WTC11 (cell line): Measurements from ENCODE around the gene CDC42EP2. TPM values are rescaled to one million over a fixed set of nuclear protein-coding genes. Genes with fewer than 3 reads are reported as not detected.

Experiments
- ATAC-seq: fragments of 200-7000 bp; cut with Tn5 transposase; 2 replicates; pipeline ENCODE4 v1.10.0; 2021; ENCODE audit warnings: mild to moderate bottlenecking, moderate library complexity
- CTCF ChIA-PET: fragments of 300-600 bp; sonication (Branson Sonifier 250); formaldehyde crosslinking; loops from one replicate; lab custom pipeline; 2021; ENCODE audit warnings: antibody characterized with exemption; lab: Charles Lee
- POLR2A ChIA-PET: fragments of 350-600 bp; sonication (Branson Sonifier 250); formaldehyde crosslinking; loops from one replicate; lab custom pipeline; 2021; ENCODE audit warnings: antibody characterized with exemption; lab: Charles Lee
- DNase-seq: peaks from one replicate; pipeline ENCODE4 v3.0.0; 2021; ENCODE audit warnings: low spot score
- H3K27ac Mint-ChIP-seq: 2 replicates; pipeline ENCODE4 v1.8.0; 2021; ENCODE audit warnings: mixed read lengths
- H3K27me3 Mint-ChIP-seq: 2 replicates; pipeline ENCODE4 v1.8.0; 2021; ENCODE audit warnings: low read depth, mild to moderate bottlenecking, moderate library complexity, mixed read lengths
- H3K36me3 Mint-ChIP-seq: 2 replicates; pipeline ENCODE4 v1.8.0; 2021; ENCODE audit warnings: mixed read lengths
- H3K4me1 Mint-ChIP-seq: 2 replicates; pipeline ENCODE4 v1.8.0; 2022; ENCODE audit warnings: mixed read lengths
- H3K4me3 Mint-ChIP-seq: 2 replicates; pipeline ENCODE4 v1.8.0; 2021; ENCODE audit warnings: mild to moderate bottlenecking, moderate library complexity, mixed read lengths
- H3K9me3 Mint-ChIP-seq: 2 replicates; pipeline ENCODE4 v1.8.0; 2021; ENCODE audit warnings: mixed read lengths
- CREB1 ChIP-seq: sonication (generic); formaldehyde crosslinking; IDR thresholded peaks from 2 replicates; pipeline ENCODE4 v1.8.0; 2023; ENCODE audit warnings: mild to moderate bottlenecking, missing genetic modification reagents
- FOXJ3 ChIP-seq: sonication (generic); formaldehyde crosslinking; IDR thresholded peaks from 2 replicates; pipeline ENCODE4 v1.9.0; 2021; ENCODE audit warnings: missing genetic modification reagents, mild to moderate bottlenecking, borderline replicate concordance
- GRHL2 ChIP-seq: fragments of 250-450 bp; sonication (Bioruptor Pico); IDR thresholded peaks from 2 replicates; pipeline ENCODE4 v1.8.0; 2022; ENCODE audit warnings: mild to moderate bottlenecking, moderate library complexity; ENCODE audit not compliant: insufficient replicate concordance, severe bottlenecking
- IRF2 ChIP-seq: sonication (generic); formaldehyde crosslinking; IDR thresholded peaks from 2 replicates; pipeline ENCODE4 v1.8.0; 2022; ENCODE audit warnings: low read depth, missing genetic modification reagents, borderline replicate concordance
- NR1H2 ChIP-seq: sonication (generic); formaldehyde crosslinking; IDR thresholded peaks from 2 replicates; pipeline ENCODE4 v1.9.0; 2021; ENCODE audit warnings: mild to moderate bottlenecking, moderate library complexity, missing genetic modification reagents
- SMAD3 ChIP-seq: sonication (generic); formaldehyde crosslinking; IDR thresholded peaks from 2 replicates; pipeline ENCODE4 v1.8.0; 2022; ENCODE audit warnings: missing genetic modification reagents, mild to moderate bottlenecking, borderline replicate concordance
- ZNF219 ChIP-seq: sonication (generic); formaldehyde crosslinking; IDR thresholded peaks from 2 replicates; pipeline ENCODE4 v1.8.0; 2023; ENCODE audit warnings: missing genetic modification reagents, mild to moderate bottlenecking, borderline replicate concordance
- total RNA-seq: library from RNA; stranded (reverse); gene quantifications from 3 replicates; pipeline ENCODE4 v1.2.3, GENCODE V29; 2021
- TF ChIP-seq, protein P1 (sequence below): fragments of 200-600 bp; IDR thresholded peaks from 2 replicates; pipeline ENCODE4 v1.8.0; 2022; ENCODE audit warnings: antibody characterized with exemption
- TF ChIP-seq, protein P2 (sequence below): sonication (generic); formaldehyde crosslinking; IDR thresholded peaks from 2 replicates; pipeline ENCODE4 v1.8.1; 2023; ENCODE audit warnings: mild to moderate bottlenecking, missing genetic modification reagents, moderate library complexity
- TF ChIP-seq, protein P3 (sequence below): sonication (generic); formaldehyde crosslinking; IDR thresholded peaks from 2 replicates; pipeline ENCODE4 v1.8.1; 2022; ENCODE audit warnings: missing genetic modification reagents, borderline replicate concordance
- TF ChIP-seq, protein P4 (sequence below): sonication (generic); formaldehyde crosslinking; IDR thresholded peaks from 2 replicates; pipeline ENCODE4 v1.8.0; 2022; ENCODE audit warnings: mild to moderate bottlenecking, missing genetic modification reagents
- TF ChIP-seq, protein P5 (sequence below): sonication (generic); formaldehyde crosslinking; IDR thresholded peaks from 2 replicates; pipeline ENCODE4 v1.8.1; 2022; ENCODE audit warnings: low read depth, missing genetic modification reagents, borderline replicate concordance
- TF ChIP-seq, protein P6 (sequence below): sonication (generic); formaldehyde crosslinking; IDR thresholded peaks from 2 replicates; pipeline ENCODE4 v1.8.1; 2022; ENCODE audit warnings: low read depth, mild to moderate bottlenecking, moderate library complexity, missing genetic modification reagents, borderline replicate concordance
- TF ChIP-seq, protein P7 (sequence below): sonication (generic); formaldehyde crosslinking; IDR thresholded peaks from 2 replicates; pipeline ENCODE4 v1.8.0; 2022; ENCODE audit warnings: mild to moderate bottlenecking, missing genetic modification reagents

CDC42EP2 gene
- total RNA-seq, 1 experiment from 2014 or later: 11.0 TPM

DNA sequence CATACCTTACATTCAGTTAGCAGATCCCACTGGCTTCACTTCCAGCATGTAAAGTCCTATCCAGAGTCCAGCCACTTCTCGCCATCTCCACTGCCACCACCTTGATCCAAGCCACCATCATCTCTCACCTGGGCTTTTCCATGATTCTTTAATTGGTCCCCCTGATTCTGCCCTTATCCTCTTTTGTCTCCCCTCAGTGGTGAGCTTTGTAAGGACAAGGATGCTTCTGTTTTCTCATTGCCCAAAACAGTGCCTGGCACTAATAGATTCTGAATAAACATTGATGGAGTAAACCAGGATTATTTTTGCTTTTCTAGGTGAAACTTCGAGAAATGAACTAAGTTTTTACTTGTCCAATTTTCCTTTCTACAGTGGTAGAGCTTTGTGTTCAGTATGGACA, 48.5 kb upstream of the CDC42EP2 start:
- POLR2A ChIA-PET: no interaction called here
- Mint-ChIP-seq H3K27me3 (peaks cover 1% of the 10 kb centered on the region), H3K4me3 (no peak overlapping the region), H3K4me1 (peaks cover 14% of the 10 kb centered on the region), H3K9me3 (no peaks in the 10 kb centered on the region), H3K27ac (no peak overlapping the region; the same call in 1 of the 2 replicates), H3K36me3 (peaks cover 48% of the 10 kb centered on the region)
- ATAC-seq (no peak), DNase-seq (peak; percentile 25)
- CTCF ChIA-PET: interaction anchor here (0.6 to 6.4 kb wide), 29 partner anchors 9 to 378 kb away, joined by 3 to 51 read pairs (median 4); partner anchors contain the start of genes DPF2, TM7SF2 and ZNHIT2
- TF ChIP-seq, protein P1, sequence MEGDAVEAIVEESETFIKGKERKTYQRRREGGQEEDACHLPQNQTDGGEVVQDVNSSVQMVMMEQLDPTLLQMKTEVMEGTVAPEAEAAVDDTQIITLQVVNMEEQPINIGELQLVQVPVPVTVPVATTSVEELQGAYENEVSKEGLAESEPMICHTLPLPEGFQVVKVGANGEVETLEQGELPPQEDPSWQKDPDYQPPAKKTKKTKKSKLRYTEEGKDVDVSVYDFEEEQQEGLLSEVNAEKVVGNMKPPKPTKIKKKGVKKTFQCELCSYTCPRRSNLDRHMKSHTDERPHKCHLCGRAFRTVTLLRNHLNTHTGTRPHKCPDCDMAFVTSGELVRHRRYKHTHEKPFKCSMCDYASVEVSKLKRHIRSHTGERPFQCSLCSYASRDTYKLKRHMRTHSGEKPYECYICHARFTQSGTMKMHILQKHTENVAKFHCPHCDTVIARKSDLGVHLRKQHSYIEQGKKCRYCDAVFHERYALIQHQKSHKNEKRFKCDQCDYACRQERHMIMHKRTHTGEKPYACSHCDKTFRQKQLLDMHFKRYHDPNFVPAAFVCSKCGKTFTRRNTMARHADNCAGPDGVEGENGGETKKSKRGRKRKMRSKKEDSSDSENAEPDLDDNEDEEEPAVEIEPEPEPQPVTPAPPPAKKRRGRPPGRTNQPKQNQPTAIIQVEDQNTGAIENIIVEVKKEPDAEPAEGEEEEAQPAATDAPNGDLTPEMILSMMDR: peak; percentile 33; the same call in 1 of the 2 replicates
- TF ChIP-seq ZNF219 (CRISPR knock-in tag): no peak

DNA sequence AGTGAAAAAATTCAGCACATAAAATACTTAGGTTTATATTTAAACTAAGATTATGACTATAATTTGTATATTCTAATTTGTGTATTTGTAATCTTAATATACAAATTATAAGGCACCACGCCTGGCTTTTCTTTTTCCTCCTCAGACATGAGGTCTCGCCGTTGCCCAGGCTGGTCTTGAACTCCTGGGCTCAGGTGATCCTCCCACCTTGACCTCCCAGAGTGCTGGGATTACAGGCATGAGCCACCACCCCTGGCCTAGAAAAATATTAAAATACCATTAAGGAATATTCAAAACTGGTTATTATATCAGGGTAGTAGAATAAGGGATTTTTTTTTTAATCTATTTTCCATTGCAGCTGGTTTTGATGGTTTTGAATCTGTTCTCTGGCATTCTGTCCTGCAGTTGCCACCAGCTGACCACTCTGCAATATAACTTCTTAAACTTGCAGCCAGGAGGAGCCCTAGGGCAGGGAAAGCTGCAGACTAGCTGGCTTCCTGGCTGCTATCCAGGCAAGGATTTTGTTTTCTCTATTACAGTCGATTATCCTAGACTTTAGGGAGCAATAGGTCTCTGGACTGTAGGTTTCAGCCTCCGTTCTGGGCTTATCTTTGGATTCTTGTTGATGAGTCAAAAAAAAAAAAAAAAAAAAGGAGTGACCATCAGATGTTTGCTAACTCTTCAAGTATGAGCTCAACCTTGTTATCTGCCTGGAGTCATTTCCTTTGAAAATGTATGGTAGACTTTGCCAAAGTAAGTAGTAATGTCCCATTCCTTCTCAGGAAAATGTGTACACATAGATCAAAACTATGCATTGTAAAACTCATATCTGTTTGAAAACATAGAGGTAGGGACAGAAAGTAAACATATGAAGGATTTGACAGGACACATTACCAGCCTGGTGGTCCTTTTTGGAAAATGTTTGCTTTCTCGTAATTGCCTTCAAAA, 39.7 kb upstream of the CDC42EP2 start:
- H3K9me3 Mint-ChIP-seq: no peaks in the 10 kb centered on the region
- ChIA-PET POLR2A (interaction anchor here (0.6 to 1.5 kb wide), 10 partner anchors 13 to 327 kb away, joined by 3 to 7 read pairs (median 4); partner anchors contain the start of gene POLA2), CTCF (interaction anchor here (0.5 to 7.0 kb wide), 61 partner anchors 9 to 750 kb away, joined by 3 to 156 read pairs (median 5); partner anchors contain the start of genes ARL2, CAPN1, CDC42EP2 and DPF2)
- H3K36me3 Mint-ChIP-seq: peaks cover 53% of the 10 kb centered on the region
- peaks cover 9% of the 10 kb centered on the region for H3K4me1 Mint-ChIP-seq
- peak; percentile 97 for ATAC-seq
- no peak overlapping the region for H3K4me3 Mint-ChIP-seq
- no peak overlapping the region for H3K27ac Mint-ChIP-seq
- peak; percentile 65 for DNase-seq
- TF ChIP-seq, protein P2, sequence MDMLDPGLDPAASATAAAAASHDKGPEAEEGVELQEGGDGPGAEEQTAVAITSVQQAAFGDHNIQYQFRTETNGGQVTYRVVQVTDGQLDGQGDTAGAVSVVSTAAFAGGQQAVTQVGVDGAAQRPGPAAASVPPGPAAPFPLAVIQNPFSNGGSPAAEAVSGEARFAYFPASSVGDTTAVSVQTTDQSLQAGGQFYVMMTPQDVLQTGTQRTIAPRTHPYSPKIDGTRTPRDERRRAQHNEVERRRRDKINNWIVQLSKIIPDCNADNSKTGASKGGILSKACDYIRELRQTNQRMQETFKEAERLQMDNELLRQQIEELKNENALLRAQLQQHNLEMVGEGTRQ (CRISPR knock-in tag): no peak
- no peak for TF ChIP-seq CREB1 (CRISPR knock-in tag)
- TF ChIP-seq, protein P1: peak; percentile 43; the same call in 1 of the 2 replicates
- TF ChIP-seq, protein P3, sequence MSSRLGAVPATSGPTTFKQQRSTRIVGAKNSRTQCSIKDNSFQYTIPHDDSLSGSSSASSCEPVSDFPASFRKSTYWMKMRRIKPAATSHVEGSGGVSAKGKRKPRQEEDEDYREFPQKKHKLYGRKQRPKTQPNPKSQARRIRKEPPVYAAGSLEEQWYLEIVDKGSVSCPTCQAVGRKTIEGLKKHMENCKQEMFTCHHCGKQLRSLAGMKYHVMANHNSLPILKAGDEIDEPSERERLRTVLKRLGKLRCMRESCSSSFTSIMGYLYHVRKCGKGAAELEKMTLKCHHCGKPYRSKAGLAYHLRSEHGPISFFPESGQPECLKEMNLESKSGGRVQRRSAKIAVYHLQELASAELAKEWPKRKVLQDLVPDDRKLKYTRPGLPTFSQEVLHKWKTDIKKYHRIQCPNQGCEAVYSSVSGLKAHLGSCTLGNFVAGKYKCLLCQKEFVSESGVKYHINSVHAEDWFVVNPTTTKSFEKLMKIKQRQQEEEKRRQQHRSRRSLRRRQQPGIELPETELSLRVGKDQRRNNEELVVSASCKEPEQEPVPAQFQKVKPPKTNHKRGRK (CRISPR knock-in tag): no peak
- TF ChIP-seq, protein P4, sequence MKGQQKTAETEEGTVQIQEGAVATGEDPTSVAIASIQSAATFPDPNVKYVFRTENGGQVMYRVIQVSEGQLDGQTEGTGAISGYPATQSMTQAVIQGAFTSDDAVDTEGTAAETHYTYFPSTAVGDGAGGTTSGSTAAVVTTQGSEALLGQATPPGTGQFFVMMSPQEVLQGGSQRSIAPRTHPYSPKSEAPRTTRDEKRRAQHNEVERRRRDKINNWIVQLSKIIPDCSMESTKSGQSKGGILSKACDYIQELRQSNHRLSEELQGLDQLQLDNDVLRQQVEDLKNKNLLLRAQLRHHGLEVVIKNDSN: no peak
- TF ChIP-seq, protein P5, sequence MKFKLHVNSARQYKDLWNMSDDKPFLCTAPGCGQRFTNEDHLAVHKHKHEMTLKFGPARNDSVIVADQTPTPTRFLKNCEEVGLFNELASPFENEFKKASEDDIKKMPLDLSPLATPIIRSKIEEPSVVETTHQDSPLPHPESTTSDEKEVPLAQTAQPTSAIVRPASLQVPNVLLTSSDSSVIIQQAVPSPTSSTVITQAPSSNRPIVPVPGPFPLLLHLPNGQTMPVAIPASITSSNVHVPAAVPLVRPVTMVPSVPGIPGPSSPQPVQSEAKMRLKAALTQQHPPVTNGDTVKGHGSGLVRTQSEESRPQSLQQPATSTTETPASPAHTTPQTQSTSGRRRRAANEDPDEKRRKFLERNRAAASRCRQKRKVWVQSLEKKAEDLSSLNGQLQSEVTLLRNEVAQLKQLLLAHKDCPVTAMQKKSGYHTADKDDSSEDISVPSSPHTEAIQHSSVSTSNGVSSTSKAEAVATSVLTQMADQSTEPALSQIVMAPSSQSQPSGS (CRISPR knock-in tag): no peak
- H3K27me3 Mint-ChIP-seq: no peaks in the 10 kb centered on the region

DNA sequence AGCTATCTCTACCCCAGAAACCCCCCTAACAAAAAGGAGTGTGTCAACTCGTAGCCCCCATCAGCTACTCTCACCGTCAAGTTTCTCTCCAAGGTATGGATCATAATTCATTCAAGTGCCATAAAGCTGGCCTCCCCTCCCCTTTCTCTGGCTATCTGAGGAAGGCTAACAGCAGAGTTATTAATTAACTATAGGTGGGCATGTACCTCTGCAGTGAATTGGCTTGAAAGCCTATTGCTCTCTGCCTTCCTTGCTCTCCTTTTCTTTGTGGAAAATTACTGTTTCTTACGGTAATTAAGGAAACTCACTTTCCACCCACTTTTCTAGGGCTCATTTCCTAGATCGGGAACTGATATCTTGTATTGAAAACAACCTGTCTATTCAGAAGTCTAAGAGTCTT, 38.8 kb upstream of the CDC42EP2 start:
- peaks cover 9% of the 10 kb centered on the region for H3K4me1 Mint-ChIP-seq
- H3K27ac Mint-ChIP-seq: no peak overlapping the region
- H3K9me3 Mint-ChIP-seq: no peaks in the 10 kb centered on the region
- no peaks in the 10 kb centered on the region for H3K27me3 Mint-ChIP-seq
- no peak overlapping the region for H3K4me3 Mint-ChIP-seq
- CTCF ChIA-PET: interaction anchor here (0.6 to 7.0 kb wide), 37 partner anchors 12 to 474 kb away, joined by 3 to 156 read pairs (median 6); partner anchors contain the start of genes ARL2, CAPN1, CDC42EP2 and DPF2
- POLR2A ChIA-PET: interaction anchor here (0.6 to 0.7 kb wide), 4 partner anchors 14 to 326 kb away, joined by 3 to 6 read pairs (median 4); partner anchors contain the start of gene POLA2
- peaks cover 49% of the 10 kb centered on the region for H3K36me3 Mint-ChIP-seq
- no peak for ATAC-seq
- DNase-seq: no peak
- no peak for TF ChIP-seq FOXJ3
- TF ChIP-seq, protein P6, sequence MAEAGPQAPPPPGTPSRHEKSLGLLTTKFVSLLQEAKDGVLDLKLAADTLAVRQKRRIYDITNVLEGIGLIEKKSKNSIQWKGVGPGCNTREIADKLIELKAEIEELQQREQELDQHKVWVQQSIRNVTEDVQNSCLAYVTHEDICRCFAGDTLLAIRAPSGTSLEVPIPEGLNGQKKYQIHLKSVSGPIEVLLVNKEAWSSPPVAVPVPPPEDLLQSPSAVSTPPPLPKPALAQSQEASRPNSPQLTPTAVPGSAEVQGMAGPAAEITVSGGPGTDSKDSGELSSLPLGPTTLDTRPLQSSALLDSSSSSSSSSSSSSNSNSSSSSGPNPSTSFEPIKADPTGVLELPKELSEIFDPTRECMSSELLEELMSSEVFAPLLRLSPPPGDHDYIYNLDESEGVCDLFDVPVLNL (CRISPR knock-in tag): no peak
- TF ChIP-seq SMAD3 (CRISPR knock-in tag): no peak
- TF ChIP-seq, protein P7, sequence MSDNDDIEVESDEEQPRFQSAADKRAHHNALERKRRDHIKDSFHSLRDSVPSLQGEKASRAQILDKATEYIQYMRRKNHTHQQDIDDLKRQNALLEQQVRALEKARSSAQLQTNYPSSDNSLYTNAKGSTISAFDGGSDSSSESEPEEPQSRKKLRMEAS: no peak
- no peak for TF ChIP-seq IRF2 (CRISPR knock-in tag)
- TF ChIP-seq GRHL2: no peak
- TF ChIP-seq NR1H2 (CRISPR knock-in tag): no peak
